ENCODE measurements around the gene NCOA3.
"Not testable (repeated sequence)": the region's sequence is repeated elsewhere in the genome, so short reads cannot be mapped to it uniquely, and the experiment has no call there.

NCOA3 gene

DNA sequence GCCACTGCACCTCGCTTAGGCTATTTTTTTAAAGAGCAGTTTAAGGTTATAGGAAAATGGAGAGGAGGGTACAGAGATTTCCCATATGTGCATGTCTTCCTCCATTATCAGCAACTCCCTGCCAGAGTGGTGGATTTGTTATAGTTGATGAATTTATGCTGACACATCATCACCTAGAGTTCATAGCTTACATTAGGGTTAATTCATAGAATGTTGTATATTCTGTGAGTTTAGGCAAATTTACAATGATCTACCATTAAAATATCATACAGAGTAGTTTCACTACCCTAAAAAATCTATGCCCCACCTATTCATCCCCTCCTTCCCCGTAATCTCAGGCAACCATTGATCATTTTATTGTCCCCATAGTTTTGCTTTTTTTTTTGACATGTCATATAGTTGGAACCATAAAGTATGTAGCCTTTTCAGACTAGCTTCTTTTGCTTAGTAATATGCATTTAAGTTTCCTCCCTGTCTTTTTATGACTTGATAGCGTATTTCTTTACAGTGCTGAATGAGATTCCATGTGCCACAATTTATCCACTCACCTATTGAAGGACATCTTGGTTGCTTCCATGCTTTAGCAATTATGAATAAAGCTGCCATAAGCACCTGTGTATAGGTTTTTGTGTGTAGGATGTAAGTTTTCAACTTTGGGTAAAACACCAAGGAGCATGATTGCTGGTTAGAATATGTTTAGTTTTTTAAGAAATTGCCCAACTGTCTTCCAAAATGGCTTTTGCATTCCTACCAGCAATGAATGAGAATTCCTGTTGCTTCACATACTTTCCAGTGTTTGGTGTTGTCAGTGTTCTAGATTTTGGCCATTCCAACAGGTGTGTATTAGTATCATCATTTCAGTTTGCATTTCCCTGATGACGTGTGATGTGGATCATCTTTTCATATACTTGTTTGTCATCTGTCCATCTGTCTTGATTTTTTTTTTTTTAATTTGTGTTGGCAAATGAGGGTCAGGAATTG is 60.2 kb downstream of the NCOA3 start:
- in situ Hi-C loops (cut with HindIII; ENCODE audit: low sequenced_read_pairs), result no loop called here

DNA sequence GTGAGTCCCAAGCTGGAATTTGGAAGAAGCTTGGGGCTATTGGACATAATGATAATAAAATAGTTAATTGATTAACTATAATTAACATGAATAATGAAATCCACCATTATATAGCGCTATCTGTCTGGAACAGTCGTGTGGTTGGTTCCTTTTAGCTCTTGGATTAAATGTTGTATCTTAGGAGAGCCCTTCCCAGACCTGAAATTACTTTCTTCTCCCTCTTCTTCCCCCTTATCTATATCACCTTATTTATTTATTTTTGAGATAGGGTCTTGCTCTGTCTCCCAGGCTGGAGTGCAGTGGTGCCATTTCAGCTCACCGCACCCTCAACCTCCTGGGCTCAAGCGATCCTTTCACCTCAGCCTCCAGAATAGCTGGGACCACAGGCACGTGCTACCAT is 64.6 kb downstream of the NCOA3 start:
- in situ Hi-C loops (cut with HindIII; ENCODE audit: low sequenced_read_pairs), result no loop called here

DNA sequence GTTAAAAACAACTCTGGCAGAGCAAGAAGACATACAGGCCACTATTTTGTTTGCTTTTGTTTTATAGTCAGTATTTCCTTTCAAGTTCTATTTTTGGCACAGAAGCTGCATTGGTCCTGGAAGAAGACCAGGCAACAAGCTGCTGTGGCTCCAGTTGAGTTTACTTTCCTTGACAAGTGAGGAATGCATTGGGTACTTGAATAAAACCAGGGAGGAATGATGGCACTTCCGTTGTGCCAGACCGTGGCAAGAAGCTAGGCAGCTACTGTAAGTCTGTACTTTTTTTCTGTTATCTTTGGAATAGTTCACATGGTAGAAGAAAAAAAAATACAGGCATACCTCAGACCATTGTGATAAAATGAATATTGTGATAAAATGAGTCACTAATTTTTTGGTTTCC is 66.3 kb downstream of the NCOA3 start:
- in situ Hi-C loops (cut with HindIII; ENCODE audit: low sequenced_read_pairs), result no loop called here

DNA sequence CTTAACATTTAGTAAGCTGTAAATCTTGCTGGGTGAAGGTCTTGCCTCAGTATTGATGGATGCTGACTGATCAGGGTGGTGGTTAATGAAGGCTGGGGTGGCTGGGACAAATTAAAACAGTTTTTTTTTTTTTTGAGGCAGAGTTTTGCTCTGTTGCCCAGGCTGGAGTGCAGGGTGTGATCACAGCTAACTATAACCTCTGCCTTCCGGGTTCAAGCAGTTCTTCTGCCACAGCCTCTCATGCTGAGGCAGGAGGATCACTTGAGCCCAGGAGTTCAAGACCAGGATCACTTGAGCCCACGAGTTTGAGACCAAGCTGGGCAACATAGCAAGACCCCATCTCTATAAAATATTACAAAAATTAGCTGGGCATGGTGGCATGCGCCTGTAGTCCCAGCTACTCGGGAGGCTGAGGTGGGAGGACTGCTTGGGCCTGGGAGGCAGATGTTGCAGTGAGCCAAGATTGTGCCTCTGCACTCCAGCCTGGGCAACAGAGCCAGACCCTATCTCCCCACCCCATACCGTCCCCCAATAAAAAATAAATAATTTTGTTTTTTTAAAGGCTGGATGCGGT is 67.2 kb downstream of the NCOA3 start:
- in situ Hi-C loops (cut with HindIII; ENCODE audit: low sequenced_read_pairs), result no loop called here

DNA sequence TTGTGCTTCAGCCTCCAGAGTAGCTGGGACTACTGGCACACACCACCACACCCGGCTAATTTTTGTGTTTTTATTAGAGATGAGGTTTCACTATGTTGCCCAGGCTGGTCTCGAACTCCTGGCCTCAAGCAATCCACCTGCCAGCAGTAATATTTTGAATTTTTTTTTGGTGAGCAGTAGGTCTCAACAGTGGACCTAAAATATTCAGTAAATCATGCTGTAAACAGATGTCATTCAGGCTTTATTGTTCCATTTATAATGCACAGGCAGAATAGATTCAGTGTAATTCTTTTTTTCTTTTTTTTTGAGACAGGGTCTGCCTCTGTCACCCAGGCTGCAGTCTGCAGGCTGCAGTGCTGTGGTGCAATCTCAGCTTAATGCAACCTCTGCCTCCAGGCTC is 69.7 kb downstream of the NCOA3 start:
- in situ Hi-C loops (cut with HindIII; ENCODE audit: low sequenced_read_pairs), result no loop called here

DNA sequence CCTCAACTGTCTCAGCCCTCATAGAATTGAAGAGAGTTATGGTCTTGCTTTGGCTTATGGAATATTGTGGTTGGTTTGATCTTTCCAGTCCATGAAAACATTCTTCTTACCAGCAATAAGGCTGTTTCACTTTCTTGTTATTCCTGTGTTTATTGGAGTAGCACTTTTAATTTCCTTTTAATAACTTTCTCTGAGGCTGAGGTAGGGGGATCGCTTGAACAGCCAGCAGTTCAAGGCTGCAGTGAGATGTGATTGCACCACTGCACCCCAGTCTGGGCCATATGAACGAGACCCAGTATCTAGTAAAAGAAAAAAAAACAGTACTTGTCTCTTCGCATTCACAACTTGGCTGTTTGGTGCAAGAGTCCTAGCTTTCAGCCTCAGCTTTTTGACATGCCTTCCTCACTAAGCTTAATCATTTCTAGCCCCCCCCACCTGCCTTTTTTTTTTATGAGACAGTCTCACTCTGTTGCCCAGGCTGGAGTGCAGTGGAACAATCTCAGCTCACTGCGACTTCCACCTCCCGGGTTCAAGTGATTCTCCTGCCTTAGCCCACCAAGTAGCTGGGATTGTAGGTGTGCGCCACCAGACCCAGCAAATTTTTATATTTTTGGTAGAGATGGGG is 70.5 kb downstream of the NCOA3 start:
- in situ Hi-C loops (cut with HindIII; ENCODE audit: low sequenced_read_pairs), result no loop called here

DNA sequence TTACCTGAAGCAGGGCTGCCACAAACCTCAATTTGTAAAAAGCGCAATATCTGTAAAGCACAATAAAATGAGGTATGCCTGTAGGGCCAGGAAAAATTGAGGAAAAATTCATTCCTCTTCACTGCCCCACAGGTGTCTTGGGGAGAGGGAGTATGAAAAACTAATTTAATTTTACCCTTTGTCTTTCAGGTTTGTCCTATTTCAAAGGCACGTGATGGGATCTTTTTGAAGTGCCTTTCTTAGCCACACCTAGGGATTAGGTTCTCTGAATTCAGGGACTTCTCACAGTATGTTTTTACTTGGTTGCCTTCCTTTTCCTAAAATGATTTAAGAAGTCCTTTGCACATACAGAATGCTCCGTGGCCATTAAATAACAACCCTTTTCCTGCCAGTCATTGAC is 71.9 kb downstream of the NCOA3 start:
- in situ Hi-C loops (cut with HindIII; ENCODE audit: low sequenced_read_pairs), result no loop called here

DNA sequence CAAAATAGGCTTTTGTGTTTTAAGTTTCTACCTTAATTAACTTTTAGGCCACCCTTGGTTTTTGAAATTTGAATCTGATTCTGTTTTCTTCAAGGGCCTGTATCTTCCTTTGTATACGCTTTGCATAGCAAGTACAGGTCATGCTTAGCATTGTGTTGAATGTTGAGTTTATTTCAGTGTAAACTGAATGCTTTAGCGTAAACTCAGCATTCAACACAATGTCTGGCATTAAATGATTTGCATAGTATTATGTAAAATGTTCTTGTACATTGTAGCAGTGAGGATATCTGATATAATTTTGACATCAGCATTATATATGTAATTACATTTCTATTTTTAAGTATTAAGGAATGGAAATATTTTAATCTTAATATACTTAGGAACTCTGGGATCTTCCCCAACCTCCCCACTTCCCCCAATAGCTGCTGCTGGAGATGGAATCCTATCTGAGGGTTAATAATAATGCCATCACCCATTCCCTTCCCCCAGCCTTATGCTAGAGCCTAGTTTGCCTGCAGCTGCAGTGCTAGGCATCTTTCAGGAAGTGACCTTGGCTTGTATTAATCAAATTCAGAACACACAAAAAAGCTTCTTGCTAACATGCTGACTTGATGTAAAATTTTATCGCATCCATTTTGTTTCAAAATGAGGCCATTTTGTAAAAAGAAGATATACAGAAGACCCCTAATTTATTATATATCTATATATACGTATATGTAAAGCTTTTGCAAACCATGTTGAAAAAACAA is 73.1 kb downstream of the NCOA3 start:
- in situ Hi-C loops (cut with HindIII; ENCODE audit: low sequenced_read_pairs), result no loop called here

DNA sequence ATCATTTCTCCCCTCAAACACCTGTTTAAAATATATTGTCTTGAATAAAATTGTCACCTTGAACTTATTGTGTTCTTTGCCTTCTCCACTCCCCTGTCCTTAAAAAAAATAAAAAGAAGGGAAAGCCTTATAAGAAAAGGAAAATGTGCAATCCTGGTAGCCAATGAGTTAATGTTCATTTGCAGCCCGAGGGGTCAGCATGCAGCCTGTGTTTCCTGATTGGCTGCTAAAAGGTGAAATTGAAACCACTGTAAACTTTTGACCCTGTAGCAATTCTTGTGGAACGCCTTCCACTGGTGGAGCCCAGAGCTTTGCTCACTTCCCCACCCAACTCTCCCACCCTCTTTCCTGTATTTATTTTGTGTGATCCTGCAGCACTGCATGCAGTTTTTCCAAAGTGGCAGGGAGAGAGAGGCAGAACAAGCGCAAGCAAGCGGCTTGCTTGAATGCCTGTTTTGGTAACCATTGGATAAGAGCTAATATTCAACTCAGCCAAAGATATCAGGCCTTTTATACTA is 74.9 kb downstream of the NCOA3 start:
- in situ Hi-C loops (cut with HindIII; ENCODE audit: low sequenced_read_pairs), result no loop called here

DNA sequence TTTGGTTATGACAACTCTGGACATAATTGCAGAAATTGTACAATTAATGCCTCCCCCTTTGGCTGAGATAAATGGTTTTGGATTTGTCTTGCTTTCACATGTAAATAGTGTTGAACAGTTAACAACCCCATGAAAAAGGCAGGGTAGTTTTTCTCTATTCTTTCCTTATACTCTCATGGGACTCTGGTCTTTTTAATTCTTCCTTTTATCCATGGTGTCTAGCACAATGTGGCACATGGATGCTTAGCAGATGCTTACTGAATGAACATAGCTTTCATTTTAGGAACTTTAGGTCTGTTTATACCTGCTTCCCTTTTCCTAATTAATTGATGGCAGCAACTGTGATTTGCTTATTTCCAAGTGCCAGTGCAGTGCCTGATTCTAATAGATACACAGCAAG is 75.6 kb downstream of the NCOA3 start:
- in situ Hi-C loops (cut with HindIII; ENCODE audit: low sequenced_read_pairs), result no loop called here

DNA sequence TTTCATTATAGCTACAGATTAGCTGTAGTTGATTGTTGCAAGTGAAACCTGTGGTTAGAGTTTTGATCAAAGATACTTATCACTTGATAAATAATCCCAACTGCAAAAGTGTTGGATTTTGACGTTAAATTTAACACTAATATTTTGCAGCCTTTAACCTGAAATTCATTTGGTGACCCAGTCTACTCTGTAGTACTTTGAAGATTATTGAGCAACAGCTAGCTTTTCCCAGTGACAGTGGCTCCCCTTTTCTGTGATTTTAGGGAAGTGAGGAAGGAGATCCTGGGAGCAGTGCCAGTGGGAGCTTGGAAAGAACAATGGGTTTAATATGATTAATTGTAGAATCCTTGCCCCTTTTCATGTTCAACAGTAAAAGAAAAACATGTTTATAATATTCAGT is 76.9 kb downstream of the NCOA3 start:
- in situ Hi-C loops (cut with HindIII; ENCODE audit: low sequenced_read_pairs), result no loop called here

DNA sequence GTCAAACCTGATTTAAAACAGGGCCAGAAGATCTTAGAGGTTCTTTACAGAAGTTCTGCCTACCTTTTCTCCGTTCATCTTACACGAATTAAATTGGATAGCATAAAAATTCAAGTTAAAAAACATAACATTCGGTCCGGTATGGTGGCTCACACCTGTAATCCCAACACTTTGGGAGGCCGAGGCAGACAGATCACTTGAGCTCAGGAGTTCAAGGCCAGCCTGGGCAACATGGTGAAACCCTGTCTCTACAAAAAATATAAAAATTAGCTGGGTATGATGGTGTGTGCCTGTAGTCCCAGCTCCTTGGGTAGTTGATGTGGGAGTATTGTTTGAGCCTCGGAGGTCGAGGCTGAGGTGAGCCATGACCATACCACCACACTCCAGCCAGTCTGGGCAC is 79.0 kb downstream of the NCOA3 start:
- in situ Hi-C loops (cut with HindIII; ENCODE audit: low sequenced_read_pairs), result not testable (repeated sequence)

DNA sequence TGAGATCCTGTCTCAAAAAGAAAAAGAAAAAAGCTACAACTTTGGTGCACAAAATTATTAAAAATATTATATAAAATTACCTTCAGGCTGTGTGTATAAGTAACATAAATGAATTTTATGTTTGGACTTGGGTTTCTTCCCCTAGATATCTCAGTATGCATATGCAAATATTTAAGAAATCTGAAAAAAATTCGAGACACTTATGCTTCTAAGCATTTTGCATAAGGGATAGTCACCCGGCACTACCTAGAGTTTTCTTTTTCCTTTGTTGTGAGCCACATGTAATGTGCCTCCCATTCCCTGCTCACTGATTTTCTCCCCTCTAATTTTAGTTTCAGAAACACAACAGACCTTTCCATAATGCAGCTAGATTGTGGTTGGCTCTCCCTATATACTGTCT is 79.4 kb downstream of the NCOA3 start:
- in situ Hi-C loops (cut with HindIII; ENCODE audit: low sequenced_read_pairs), result no loop called here

DNA sequence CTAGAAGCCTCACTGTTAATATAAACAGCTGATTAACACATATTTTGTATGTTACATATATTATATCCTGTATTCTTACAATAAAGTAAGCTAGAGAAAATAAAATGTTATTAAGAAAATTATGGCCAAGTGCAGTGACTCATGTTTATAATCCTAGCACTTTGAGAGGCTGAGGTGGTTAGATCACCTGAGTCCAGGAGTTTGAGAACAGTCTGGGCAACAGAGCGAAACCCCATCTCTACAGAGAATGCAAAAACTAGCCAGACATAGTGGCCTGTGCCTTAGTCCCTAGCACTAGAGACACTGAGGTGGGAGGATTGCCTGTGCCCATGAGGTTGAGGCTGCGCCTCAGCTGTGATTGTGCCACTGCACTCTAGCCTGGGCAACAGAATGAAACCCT is 81.9 kb downstream of the NCOA3 start:
- in situ Hi-C loops (cut with HindIII; ENCODE audit: low sequenced_read_pairs), result no loop called here

DNA sequence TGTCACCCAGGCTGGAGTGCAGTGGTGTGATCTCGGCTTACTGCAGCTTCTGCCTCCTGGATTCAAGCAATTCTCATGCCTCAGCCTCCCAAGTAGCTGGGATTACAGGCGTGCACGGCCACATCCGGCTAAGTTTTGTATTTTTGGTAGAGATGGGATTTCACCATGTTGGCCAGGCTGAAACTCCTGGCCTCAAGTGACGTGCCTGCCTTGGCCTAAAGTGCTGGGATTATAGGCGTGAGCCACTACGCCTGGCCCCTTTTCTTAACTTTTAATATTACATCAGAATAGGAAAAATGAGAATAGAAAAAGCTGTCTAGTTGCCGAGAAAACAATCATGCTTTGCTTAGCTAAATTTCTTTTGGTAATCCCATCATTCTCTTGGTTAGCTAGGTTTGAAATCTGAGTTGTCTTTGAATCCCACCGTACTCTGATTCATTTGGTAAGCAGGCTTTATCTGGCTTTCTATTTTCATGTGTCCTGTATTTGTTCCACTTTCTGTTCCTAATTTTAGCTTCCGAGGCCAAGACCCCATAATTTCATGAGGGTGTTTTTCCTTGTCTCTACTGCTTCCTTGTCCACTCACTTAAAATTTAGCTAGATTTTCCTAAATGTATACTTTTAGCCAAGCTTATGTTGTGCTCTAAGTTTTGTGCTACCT is 83.5 kb downstream of the NCOA3 start:
- in situ Hi-C loops (cut with HindIII; ENCODE audit: low sequenced_read_pairs), result no loop called here

DNA sequence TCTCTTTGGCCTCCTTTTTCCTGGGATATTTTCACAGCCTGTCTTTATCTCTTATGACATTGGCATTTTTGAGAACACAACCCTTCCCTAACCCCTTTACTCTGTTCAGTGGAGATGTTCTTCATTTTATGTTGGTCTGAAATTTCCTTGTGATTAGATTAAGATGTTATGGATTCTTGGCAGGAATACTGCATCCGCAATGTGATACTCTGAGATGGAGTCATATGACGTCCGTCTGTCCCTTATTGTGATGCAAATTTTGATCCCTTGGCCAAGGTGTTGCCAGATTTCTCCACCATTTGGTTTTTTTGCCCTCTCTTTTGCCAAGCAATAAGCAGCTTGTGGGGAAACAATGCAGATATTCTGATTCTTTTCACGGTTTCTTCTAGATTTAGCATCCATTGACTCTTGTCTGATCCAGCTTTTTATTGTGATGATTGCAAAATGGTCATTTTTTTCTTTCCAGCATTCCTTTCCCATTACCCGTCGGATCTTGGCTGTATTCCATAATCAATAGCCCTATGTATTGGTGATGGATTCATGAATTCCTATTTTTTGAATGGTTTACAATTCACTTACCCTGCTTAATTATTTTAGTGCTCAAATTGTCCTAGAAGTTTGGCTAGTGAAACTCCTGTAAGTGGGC is 85.1 kb downstream of the NCOA3 start:
- in situ Hi-C loops (cut with HindIII; ENCODE audit: low sequenced_read_pairs), result no loop called here

DNA sequence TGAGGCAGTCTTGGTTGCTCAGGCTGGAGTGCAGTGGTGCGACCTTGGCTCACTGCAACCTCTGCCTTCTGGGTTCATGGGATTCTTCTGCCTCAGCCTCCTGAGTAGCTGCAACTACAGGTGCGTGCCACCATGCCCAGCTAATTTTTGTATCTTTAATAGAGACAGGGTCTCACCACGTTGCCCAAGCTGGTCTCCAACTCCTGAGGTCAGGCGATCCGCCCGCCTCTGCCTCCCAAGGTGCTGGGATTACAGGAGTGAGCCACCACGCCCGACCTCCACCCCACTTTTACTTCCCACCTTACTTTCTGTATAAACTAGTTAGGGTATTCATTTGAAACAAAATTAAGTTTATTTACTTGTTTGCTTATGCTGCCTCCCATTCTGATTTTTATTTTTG is 86.5 kb downstream of the NCOA3 start:
- in situ Hi-C loops (cut with HindIII; ENCODE audit: low sequenced_read_pairs), result no loop called here

DNA sequence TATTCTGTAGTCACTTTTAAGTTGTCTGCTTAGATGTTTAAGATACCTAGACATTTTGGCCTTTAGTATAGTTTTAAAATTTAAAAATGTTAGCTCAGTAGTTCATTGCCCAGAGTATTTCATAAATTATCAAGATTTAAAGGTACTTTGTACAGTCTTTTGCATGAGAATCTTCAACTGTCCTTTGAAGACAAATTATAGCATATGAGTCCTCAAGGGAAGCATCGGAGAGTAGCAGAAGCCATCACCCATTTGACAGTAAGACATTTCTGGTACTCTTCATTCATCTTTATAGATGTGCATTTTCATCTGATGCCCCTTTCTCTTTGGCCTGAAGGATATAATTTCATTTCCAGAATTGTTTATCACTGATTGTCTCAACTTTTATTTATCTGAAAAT is 89.5 kb downstream of the NCOA3 start:
- in situ Hi-C loops (cut with HindIII; ENCODE audit: low sequenced_read_pairs), result no loop called here

DNA sequence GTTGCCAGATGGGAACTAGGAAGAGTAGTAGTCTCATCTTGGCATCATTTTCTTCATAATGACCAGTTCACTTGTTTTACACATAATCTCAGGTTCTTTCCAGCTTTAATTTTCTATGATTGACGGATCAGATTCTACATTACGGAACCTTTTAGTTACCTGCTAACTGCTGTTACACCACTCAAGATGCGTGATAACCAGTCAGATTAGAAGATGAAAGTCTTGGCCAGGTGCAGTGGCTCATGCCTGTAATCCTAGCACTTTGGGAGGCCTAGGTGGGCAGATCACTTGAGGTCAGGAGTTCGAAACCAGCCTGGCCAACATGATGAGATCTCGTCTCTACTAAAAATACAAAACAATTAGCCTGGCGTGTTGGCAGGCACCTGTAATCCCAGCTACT is 92.5 kb downstream of the NCOA3 start:
- in situ Hi-C loops (cut with HindIII; ENCODE audit: low sequenced_read_pairs), result no loop called here

DNA sequence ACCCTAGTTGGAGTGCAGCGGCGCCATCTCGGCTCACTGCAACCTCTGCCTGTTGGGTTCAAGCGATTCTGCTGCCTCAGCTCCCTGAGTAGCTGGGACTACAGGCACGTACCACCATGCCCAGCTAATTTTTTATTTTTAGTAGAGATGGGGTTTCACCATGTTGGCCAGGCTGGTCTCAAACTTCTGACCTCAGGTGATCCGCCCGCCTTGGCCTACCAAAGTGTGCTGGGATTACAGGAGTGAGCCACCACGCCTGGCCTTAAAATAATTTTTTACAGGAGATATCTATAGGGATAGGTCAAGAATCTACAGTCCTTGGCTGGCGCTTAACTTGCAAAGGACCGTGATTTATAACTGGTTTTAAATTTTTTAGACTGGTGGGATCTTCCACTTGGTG is 93.5 kb downstream of the NCOA3 start:
- in situ Hi-C loops (cut with HindIII; ENCODE audit: low sequenced_read_pairs), result not testable (repeated sequence)
